Measurements from ENCODE around the gene CBFB. TPM values are rescaled to one million over a fixed set of nuclear protein-coding genes. Genes with fewer than 3 reads are reported as not detected.

The CBFB gene
- polyA plus RNA-seq, 2 donors = 15.3 to 17.0 TPM

GRCh38 chr16:67000384-67001351, 28.3 kb upstream of the CBFB start:
- no peaks in the 10 kb centered on the region for H3K27me3 ChIP-seq (ENCODE audit: control insufficient read depth in 1 of 2, insufficient read depth in 2 of 2, low read length in 2 of 2)
- H3K27ac ChIP-seq (ENCODE audit: low read depth in 2 of 2, low read length in 1 of 2) = peak overlapping the region; percentile 34 to 52
- peaks cover 0 to 7% of the 10 kb centered on the region in 2 donors for H3K36me3 ChIP-seq (ENCODE audit: control insufficient read depth in 2 of 2, insufficient read depth in 2 of 2, low read length in 1 of 2)
- peaks cover 6 to 14% of the 10 kb centered on the region in 2 donors for H3K4me1 ChIP-seq (ENCODE audit: control insufficient read depth in 2 of 2, insufficient read depth in 2 of 2, low read length in 1 of 2)
- WGBS, 2 donors = 5 to 6% methylated on average over 77 to 89 of the region's 89 CpGs
- H3K4me3 ChIP-seq (ENCODE audit: low read depth in 1 of 2, low read length in 2 of 2) = peak overlapping the region; percentile 51 to 59
- no peaks in the 10 kb centered on the region for H3K9me3 ChIP-seq (ENCODE audit: control insufficient read depth in 2 of 2, insufficient read depth in 1 of 2, low read depth in 1 of 2, low read length in 1 of 2)

GRCh38 chr16:67001726-67002125, 27.2 kb upstream of the CBFB start:
- Histone ChIP-seq H3K27ac (ENCODE audit: low read depth in 2 of 2, low read length in 1 of 2) (no peak overlapping the region), H3K4me1 (ENCODE audit: control insufficient read depth in 2 of 2, insufficient read depth in 2 of 2, low read length in 1 of 2) (peaks cover 6 to 14% of the 10 kb centered on the region in 2 donors), H3K36me3 (ENCODE audit: control insufficient read depth in 2 of 2, insufficient read depth in 2 of 2, low read length in 1 of 2) (peaks cover 0 to 7% of the 10 kb centered on the region in 2 donors), H3K9me3 (ENCODE audit: control insufficient read depth in 2 of 2, insufficient read depth in 1 of 2, low read depth in 1 of 2, low read length in 1 of 2) (no peaks in the 10 kb centered on the region), H3K4me3 (ENCODE audit: low read depth in 1 of 2, low read length in 2 of 2) (no peak overlapping the region), H3K27me3 (ENCODE audit: control insufficient read depth in 1 of 2, insufficient read depth in 2 of 2, low read length in 2 of 2) (no peaks in the 10 kb centered on the region)
- WGBS, 2 donors = 89% methylated on average over 3 of the region's 3 CpGs

GRCh38 chr16:67006930-67007658, 21.9 kb upstream of the CBFB start:
- H3K4me1 ChIP-seq (ENCODE audit: control insufficient read depth in 2 of 2, insufficient read depth in 2 of 2, low read length in 1 of 2) = no peaks in the 10 kb centered on the region
- H3K4me3 ChIP-seq (ENCODE audit: low read depth in 1 of 2, low read length in 2 of 2) = no peak overlapping the region
- H3K9me3 ChIP-seq (ENCODE audit: control insufficient read depth in 2 of 2, insufficient read depth in 1 of 2, low read depth in 1 of 2, low read length in 1 of 2) = no peaks in the 10 kb centered on the region
- no peak overlapping the region for H3K27ac ChIP-seq (ENCODE audit: low read depth in 2 of 2, low read length in 1 of 2)
- WGBS, 2 donors = 81 to 84% methylated on average over 12 of the region's 12 CpGs
- H3K36me3 ChIP-seq (ENCODE audit: control insufficient read depth in 2 of 2, insufficient read depth in 2 of 2, low read length in 1 of 2) = peaks cover 0 to 7% of the 10 kb centered on the region in 2 donors
- no peaks in the 10 kb centered on the region for H3K27me3 ChIP-seq (ENCODE audit: control insufficient read depth in 1 of 2, insufficient read depth in 2 of 2, low read length in 2 of 2)

- 48 to 50% methylated on average over 1 of the region's 1 CpG for WGBS, 2 donors
- H3K9me3 ChIP-seq (ENCODE audit: control insufficient read depth in 2 of 2, insufficient read depth in 1 of 2, low read depth in 1 of 2, low read length in 1 of 2) = no peaks in the 10 kb centered on the region
- peaks cover 5 to 6% of the 10 kb centered on the region in 2 donors for H3K4me1 ChIP-seq (ENCODE audit: control insufficient read depth in 2 of 2, insufficient read depth in 2 of 2, low read length in 1 of 2)
- no peak overlapping the region for H3K27ac ChIP-seq (ENCODE audit: low read depth in 2 of 2, low read length in 1 of 2)
- peaks cover 0 to 3% of the 10 kb centered on the region in 2 donors for H3K36me3 ChIP-seq (ENCODE audit: control insufficient read depth in 2 of 2, insufficient read depth in 2 of 2, low read length in 1 of 2)
- no peaks in the 10 kb centered on the region for H3K27me3 ChIP-seq (ENCODE audit: control insufficient read depth in 1 of 2, insufficient read depth in 2 of 2, low read length in 2 of 2)
- no peak overlapping the region for H3K4me3 ChIP-seq (ENCODE audit: low read depth in 1 of 2, low read length in 2 of 2)
Measured at GRCh38 chr16:67009158-67009557, 19.8 kb upstream of the CBFB start.

- 88 to 96% methylated on average over 2 of the region's 2 CpGs for WGBS, 2 donors
- Histone ChIP-seq H3K27ac (ENCODE audit: low read depth in 2 of 2, low read length in 1 of 2) (no peak overlapping the region), H3K27me3 (ENCODE audit: control insufficient read depth in 1 of 2, insufficient read depth in 2 of 2, low read length in 2 of 2) (no peaks in the 10 kb centered on the region), H3K4me1 (ENCODE audit: control insufficient read depth in 2 of 2, insufficient read depth in 2 of 2, low read length in 1 of 2) (peaks cover 9 to 10% of the 10 kb centered on the region in 2 donors), H3K9me3 (ENCODE audit: control insufficient read depth in 2 of 2, insufficient read depth in 1 of 2, low read depth in 1 of 2, low read length in 1 of 2) (no peaks in the 10 kb centered on the region), H3K36me3 (ENCODE audit: control insufficient read depth in 2 of 2, insufficient read depth in 2 of 2, low read length in 1 of 2) (no peaks in the 10 kb centered on the region), H3K4me3 (ENCODE audit: low read depth in 1 of 2, low read length in 2 of 2) (no peak overlapping the region)
Measured at GRCh38 chr16:67011274-67011673, 17.7 kb upstream of the CBFB start.

GRCh38 chr16:67013233-67013822, 15.6 kb upstream of the CBFB start:
- H3K36me3 ChIP-seq (ENCODE audit: control insufficient read depth in 2 of 2, insufficient read depth in 2 of 2, low read length in 1 of 2) = no peaks in the 10 kb centered on the region
- WGBS, 2 donors = 10 to 12% methylated on average over 21 of the region's 21 CpGs
- H3K4me3 ChIP-seq (ENCODE audit: low read depth in 1 of 2, low read length in 2 of 2) = peak overlapping the region; percentile 52
- no peaks in the 10 kb centered on the region for H3K9me3 ChIP-seq (ENCODE audit: control insufficient read depth in 2 of 2, insufficient read depth in 1 of 2, low read depth in 1 of 2, low read length in 1 of 2)
- H3K4me1 ChIP-seq (ENCODE audit: control insufficient read depth in 2 of 2, insufficient read depth in 2 of 2, low read length in 1 of 2) = peaks cover 9 to 10% of the 10 kb centered on the region in 2 donors
- no peak overlapping the region for H3K27ac ChIP-seq (ENCODE audit: low read depth in 2 of 2, low read length in 1 of 2)
- no peaks in the 10 kb centered on the region for H3K27me3 ChIP-seq (ENCODE audit: control insufficient read depth in 1 of 2, insufficient read depth in 2 of 2, low read length in 2 of 2)

- Histone ChIP-seq H3K9me3 (ENCODE audit: control insufficient read depth in 2 of 2, insufficient read depth in 1 of 2, low read depth in 1 of 2, low read length in 1 of 2) (no peaks in the 10 kb centered on the region), H3K27me3 (ENCODE audit: control insufficient read depth in 1 of 2, insufficient read depth in 2 of 2, low read length in 2 of 2) (no peaks in the 10 kb centered on the region), H3K4me1 (ENCODE audit: control insufficient read depth in 2 of 2, insufficient read depth in 2 of 2, low read length in 1 of 2) (peaks cover 9 to 10% of the 10 kb centered on the region in 2 donors), H3K4me3 (ENCODE audit: low read depth in 1 of 2, low read length in 2 of 2) (peak overlapping the region; percentile 52), H3K36me3 (ENCODE audit: control insufficient read depth in 2 of 2, insufficient read depth in 2 of 2, low read length in 1 of 2) (no peaks in the 10 kb centered on the region), H3K27ac (ENCODE audit: low read depth in 2 of 2, low read length in 1 of 2) (peak overlapping the region in 1 of 2 donors; percentile 14)
- 1 to 2% methylated on average over 69 to 70 of the region's 70 CpGs for WGBS, 2 donors
Measured at GRCh38 chr16:67013823-67014633, 14.9 kb upstream of the CBFB start.

GRCh38 chr16:67014634-67015312, 14.2 kb upstream of the CBFB start:
- H3K4me1 ChIP-seq (ENCODE audit: control insufficient read depth in 2 of 2, insufficient read depth in 2 of 2, low read length in 1 of 2) = peaks cover 9 to 10% of the 10 kb centered on the region in 2 donors
- no peaks in the 10 kb centered on the region for H3K9me3 ChIP-seq (ENCODE audit: control insufficient read depth in 2 of 2, insufficient read depth in 1 of 2, low read depth in 1 of 2, low read length in 1 of 2)
- 55 to 58% methylated on average over 6 of the region's 6 CpGs for WGBS, 2 donors
- H3K27ac ChIP-seq (ENCODE audit: low read depth in 2 of 2, low read length in 1 of 2) = peak overlapping the region in 1 of 2 donors; percentile 14
- H3K36me3 ChIP-seq (ENCODE audit: control insufficient read depth in 2 of 2, insufficient read depth in 2 of 2, low read length in 1 of 2) = no peaks in the 10 kb centered on the region
- H3K27me3 ChIP-seq (ENCODE audit: control insufficient read depth in 1 of 2, insufficient read depth in 2 of 2, low read length in 2 of 2) = no peaks in the 10 kb centered on the region
- H3K4me3 ChIP-seq (ENCODE audit: low read depth in 1 of 2, low read length in 2 of 2) = peak overlapping the region in 1 of 2 donors; percentile 52
